Measurements from ENCODE around the gene CAP1. TPM values are rescaled to one million over a fixed set of nuclear protein-coding genes. Genes with fewer than 3 reads are reported as not detected.

CAP1 gene
- polyA plus RNA-seq, 2 donors = 72.0 to 168 TPM

DNA sequence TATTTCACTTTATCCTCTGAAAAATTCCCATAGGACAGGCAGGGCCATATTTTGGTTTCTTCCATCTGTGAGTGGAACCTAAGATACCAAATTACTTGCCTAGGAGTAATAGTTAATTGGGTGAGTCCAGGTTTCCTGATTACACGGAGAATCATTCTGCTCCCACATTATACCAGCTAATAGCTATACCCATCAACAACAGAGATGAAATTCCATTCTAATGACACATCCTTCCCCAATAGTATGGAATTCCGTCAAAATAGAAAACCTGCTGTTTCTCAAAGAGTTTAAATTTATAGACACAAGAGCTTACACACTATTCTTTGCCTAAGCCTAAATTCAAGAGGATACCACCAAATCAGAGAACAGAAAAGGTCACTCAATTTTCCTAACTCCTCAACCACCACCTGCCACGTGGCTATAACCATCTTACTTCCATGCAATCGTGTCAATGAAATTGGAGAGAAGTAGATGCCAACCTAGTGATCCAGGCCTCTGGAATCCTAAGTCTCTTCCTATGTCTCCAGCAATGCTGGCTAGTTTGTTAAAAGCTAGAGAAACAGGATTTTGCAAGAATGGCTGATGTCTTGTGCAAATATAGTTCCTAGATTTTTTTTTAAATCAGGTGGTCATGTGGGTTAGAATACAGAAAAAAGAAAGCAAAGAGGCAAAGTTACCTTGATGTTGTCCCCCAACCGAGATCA, 50.3 kb downstream of the CAP1 start:
- Histone ChIP-seq H3K27me3 (ENCODE audit: control insufficient read depth in 1 of 2, insufficient read depth in 2 of 2, low read length in 2 of 2) (no peaks in the 10 kb centered on the region), H3K4me1 (ENCODE audit: control insufficient read depth in 2 of 2, insufficient read depth in 2 of 2, low read length in 1 of 2) (no peaks in the 10 kb centered on the region), H3K27ac (ENCODE audit: low read depth in 2 of 2, low read length in 1 of 2) (no peak overlapping the region), H3K4me3 (ENCODE audit: low read depth in 1 of 2, low read length in 2 of 2) (no peak overlapping the region), H3K36me3 (ENCODE audit: control insufficient read depth in 2 of 2, insufficient read depth in 2 of 2, low read length in 1 of 2) (peaks cover 7 to 14% of the 10 kb centered on the region in 2 donors), H3K9me3 (ENCODE audit: control insufficient read depth in 2 of 2, insufficient read depth in 1 of 2, low read depth in 1 of 2, low read length in 1 of 2) (no peaks in the 10 kb centered on the region)
- WGBS, 2 donors = 89 to 90% methylated on average over 5 of the region's 5 CpGs

DNA sequence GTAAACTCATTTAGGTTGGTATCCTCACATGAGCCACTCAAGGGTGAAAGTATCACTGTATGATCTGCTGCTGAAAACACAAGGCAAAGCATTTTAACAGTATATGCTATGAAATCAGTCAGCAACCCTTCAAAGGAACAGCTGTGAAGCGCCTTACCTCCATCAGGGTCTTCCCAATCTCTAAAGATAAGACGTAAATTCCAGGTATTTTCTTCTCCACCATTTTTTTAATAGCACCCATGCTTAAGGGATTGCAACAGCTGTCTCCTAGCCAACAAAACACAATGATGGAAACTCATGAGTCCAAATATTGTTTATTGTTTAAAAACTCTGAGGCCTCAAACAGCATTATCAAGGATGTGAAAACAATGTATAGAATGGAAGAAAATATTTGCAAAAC, 51.7 kb downstream of the CAP1 start:
- no peaks in the 10 kb centered on the region for H3K27me3 ChIP-seq (ENCODE audit: control insufficient read depth in 1 of 2, insufficient read depth in 2 of 2, low read length in 2 of 2)
- no peaks in the 10 kb centered on the region for H3K9me3 ChIP-seq (ENCODE audit: control insufficient read depth in 2 of 2, insufficient read depth in 1 of 2, low read depth in 1 of 2, low read length in 1 of 2)
- no peaks in the 10 kb centered on the region for H3K4me1 ChIP-seq (ENCODE audit: control insufficient read depth in 2 of 2, insufficient read depth in 2 of 2, low read length in 1 of 2)
- H3K4me3 ChIP-seq (ENCODE audit: low read depth in 1 of 2, low read length in 2 of 2) = no peak overlapping the region
- WGBS, 2 donors = 94 to 96% methylated on average over 2 of the region's 2 CpGs
- no peak overlapping the region for H3K27ac ChIP-seq (ENCODE audit: low read depth in 2 of 2, low read length in 1 of 2)
- peaks cover 3 to 10% of the 10 kb centered on the region in 2 donors for H3K36me3 ChIP-seq (ENCODE audit: control insufficient read depth in 2 of 2, insufficient read depth in 2 of 2, low read length in 1 of 2)

DNA sequence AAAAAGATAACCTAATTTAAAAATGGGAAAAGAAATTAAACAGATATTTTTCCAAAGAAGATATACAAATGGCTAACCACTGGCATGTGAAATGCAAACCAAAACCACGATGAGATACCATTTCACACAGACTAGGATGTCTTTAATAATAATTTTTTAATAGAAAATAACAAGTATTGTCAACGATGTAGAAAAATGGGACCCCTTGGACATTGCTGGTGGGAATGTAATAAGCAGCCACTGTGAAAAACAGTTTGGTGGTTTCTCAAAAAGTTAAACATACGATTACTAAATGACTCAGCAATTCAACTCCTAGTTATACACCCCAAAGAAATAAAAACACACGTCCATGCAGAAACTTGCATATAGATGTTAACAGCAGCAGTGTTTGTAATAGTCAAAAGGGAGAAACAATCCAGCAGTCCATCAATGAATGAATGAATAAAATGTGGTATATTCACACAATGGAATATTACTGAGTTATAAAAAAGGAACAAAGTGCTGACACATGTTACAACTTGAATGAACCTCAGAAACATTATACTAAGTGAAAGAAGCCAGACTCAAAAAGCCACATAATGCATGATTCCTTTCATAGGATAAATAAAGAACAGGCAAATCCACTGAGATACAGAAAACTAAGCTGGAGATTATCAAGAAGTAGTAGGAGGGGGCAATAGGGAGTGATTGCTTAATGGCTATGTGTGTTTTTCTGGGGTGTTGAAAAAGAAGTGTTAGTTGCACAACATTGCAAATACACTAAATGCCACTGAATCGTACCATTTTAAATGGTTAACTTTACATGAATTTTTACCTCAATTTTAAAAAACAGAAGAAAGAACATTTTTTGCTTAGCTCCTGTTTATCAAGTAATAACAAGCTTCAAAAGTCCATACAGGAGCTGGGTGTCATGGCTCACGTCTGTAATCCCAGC, 52.4 kb downstream of the CAP1 start:
- Histone ChIP-seq H3K27me3 (ENCODE audit: control insufficient read depth in 1 of 2, insufficient read depth in 2 of 2, low read length in 2 of 2) (no peaks in the 10 kb centered on the region), H3K36me3 (ENCODE audit: control insufficient read depth in 2 of 2, insufficient read depth in 2 of 2, low read length in 1 of 2) (peaks cover 3 to 10% of the 10 kb centered on the region in 2 donors), H3K4me3 (ENCODE audit: low read depth in 1 of 2, low read length in 2 of 2) (no peak overlapping the region), H3K27ac (ENCODE audit: low read depth in 2 of 2, low read length in 1 of 2) (no peak overlapping the region), H3K9me3 (ENCODE audit: control insufficient read depth in 2 of 2, insufficient read depth in 1 of 2, low read depth in 1 of 2, low read length in 1 of 2) (no peaks in the 10 kb centered on the region), H3K4me1 (ENCODE audit: control insufficient read depth in 2 of 2, insufficient read depth in 2 of 2, low read length in 1 of 2) (no peaks in the 10 kb centered on the region)
- 71 to 75% methylated on average over 6 of the region's 6 CpGs for WGBS, 2 donors

DNA sequence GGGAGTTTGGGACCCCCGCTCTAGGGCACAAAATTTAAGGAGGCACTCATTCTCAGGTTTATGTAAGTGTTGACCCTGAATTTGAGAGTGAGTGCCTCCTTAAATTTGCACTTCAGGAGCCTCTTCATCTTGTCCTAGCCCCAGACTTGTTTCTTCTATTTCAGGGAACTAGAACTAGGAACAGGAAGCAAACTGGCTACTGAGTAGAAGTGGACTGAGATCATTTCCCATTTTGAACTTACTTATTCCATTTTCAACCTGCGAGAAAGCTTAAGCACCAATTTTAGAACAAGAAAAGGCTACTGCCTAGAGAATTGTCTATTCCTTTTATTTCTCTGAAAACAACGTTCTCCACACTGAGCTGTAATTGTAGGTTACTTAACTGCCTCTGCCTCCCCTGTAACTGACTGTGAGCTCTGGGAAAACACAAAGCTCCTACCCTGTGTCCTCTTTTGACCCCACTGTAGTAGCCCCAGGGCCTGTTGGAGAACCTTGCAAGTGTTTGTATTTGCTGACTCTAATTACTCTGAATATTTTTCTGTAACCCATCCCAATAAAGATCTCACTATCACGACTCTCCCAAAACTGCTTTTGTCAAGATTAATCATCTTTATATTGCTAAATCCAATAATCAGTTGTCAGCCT, 54.1 kb downstream of the CAP1 start:
- Histone ChIP-seq H3K9me3 (ENCODE audit: control insufficient read depth in 2 of 2, insufficient read depth in 1 of 2, low read depth in 1 of 2, low read length in 1 of 2) (no peaks in the 10 kb centered on the region), H3K27me3 (ENCODE audit: control insufficient read depth in 1 of 2, insufficient read depth in 2 of 2, low read length in 2 of 2) (no peaks in the 10 kb centered on the region), H3K4me3 (ENCODE audit: low read depth in 1 of 2, low read length in 2 of 2) (no peak overlapping the region), H3K36me3 (ENCODE audit: control insufficient read depth in 2 of 2, insufficient read depth in 2 of 2, low read length in 1 of 2) (peaks cover 3 to 10% of the 10 kb centered on the region in 2 donors), H3K4me1 (ENCODE audit: control insufficient read depth in 2 of 2, insufficient read depth in 2 of 2, low read length in 1 of 2) (no peaks in the 10 kb centered on the region), H3K27ac (ENCODE audit: low read depth in 2 of 2, low read length in 1 of 2) (no peak overlapping the region)
- 66 to 70% methylated on average over 4 of the region's 4 CpGs for WGBS, 2 donors

DNA sequence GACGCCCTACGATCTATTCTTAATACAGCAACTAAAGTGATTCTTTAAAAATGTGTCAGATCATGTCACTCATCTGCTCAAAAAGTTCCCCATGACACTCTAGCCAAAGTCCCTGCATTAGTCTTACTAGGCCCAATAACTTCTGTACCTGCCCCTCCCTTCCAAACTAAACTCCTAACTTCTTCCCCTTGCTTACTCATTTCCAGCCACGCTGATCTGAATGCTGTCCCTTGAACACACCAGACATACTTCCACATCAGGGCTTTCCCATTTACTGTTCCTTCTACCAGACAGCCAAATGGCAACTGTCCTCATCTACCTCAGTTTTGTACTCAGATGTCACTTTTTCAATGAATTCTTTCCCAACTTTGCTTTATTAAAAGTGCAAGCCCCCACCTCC, 55.3 kb downstream of the CAP1 start:
- Histone ChIP-seq H3K9me3 (ENCODE audit: control insufficient read depth in 2 of 2, insufficient read depth in 1 of 2, low read depth in 1 of 2, low read length in 1 of 2) (no peaks in the 10 kb centered on the region), H3K4me1 (ENCODE audit: control insufficient read depth in 2 of 2, insufficient read depth in 2 of 2, low read length in 1 of 2) (no peaks in the 10 kb centered on the region), H3K27ac (ENCODE audit: low read depth in 2 of 2, low read length in 1 of 2) (no peak overlapping the region), H3K27me3 (ENCODE audit: control insufficient read depth in 1 of 2, insufficient read depth in 2 of 2, low read length in 2 of 2) (no peaks in the 10 kb centered on the region), H3K4me3 (ENCODE audit: low read depth in 1 of 2, low read length in 2 of 2) (no peak overlapping the region), H3K36me3 (ENCODE audit: control insufficient read depth in 2 of 2, insufficient read depth in 2 of 2, low read length in 1 of 2) (peaks cover 3 to 8% of the 10 kb centered on the region in 2 donors)
- 93 to 95% methylated on average over 3 of the region's 3 CpGs for WGBS, 2 donors

DNA sequence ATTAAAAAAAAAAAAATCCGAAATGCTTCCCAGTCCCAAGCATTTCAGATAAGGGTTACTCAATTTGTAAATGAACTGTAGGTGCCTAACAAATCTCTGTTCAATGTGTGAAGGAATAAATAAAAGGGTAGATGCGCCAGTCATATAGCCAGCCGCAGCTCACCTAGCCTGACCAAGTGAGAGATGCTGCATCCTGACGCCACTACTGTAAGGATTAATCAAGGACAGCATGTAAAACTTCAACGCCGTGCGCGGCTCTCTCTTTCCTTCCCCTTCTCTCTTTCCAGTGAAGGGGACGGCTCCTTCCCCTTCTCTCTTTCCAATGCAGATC, 56.1 kb downstream of the CAP1 start:
- H3K9me3 ChIP-seq (ENCODE audit: control insufficient read depth in 2 of 2, insufficient read depth in 1 of 2, low read depth in 1 of 2, low read length in 1 of 2) = no peaks in the 10 kb centered on the region
- 10 to 12% methylated on average over 9 of the region's 9 CpGs for WGBS, 2 donors
- H3K4me3 ChIP-seq (ENCODE audit: low read depth in 1 of 2, low read length in 2 of 2) = peak overlapping the region; percentile 58 to 77
- peaks cover 3 to 5% of the 10 kb centered on the region in 2 donors for H3K36me3 ChIP-seq (ENCODE audit: control insufficient read depth in 2 of 2, insufficient read depth in 2 of 2, low read length in 1 of 2)
- H3K27me3 ChIP-seq (ENCODE audit: control insufficient read depth in 1 of 2, insufficient read depth in 2 of 2, low read length in 2 of 2) = no peaks in the 10 kb centered on the region
- H3K4me1 ChIP-seq (ENCODE audit: control insufficient read depth in 2 of 2, insufficient read depth in 2 of 2, low read length in 1 of 2) = no peaks in the 10 kb centered on the region
- peak overlapping the region; percentile 41 to 72 for H3K27ac ChIP-seq (ENCODE audit: low read depth in 2 of 2, low read length in 1 of 2)

DNA sequence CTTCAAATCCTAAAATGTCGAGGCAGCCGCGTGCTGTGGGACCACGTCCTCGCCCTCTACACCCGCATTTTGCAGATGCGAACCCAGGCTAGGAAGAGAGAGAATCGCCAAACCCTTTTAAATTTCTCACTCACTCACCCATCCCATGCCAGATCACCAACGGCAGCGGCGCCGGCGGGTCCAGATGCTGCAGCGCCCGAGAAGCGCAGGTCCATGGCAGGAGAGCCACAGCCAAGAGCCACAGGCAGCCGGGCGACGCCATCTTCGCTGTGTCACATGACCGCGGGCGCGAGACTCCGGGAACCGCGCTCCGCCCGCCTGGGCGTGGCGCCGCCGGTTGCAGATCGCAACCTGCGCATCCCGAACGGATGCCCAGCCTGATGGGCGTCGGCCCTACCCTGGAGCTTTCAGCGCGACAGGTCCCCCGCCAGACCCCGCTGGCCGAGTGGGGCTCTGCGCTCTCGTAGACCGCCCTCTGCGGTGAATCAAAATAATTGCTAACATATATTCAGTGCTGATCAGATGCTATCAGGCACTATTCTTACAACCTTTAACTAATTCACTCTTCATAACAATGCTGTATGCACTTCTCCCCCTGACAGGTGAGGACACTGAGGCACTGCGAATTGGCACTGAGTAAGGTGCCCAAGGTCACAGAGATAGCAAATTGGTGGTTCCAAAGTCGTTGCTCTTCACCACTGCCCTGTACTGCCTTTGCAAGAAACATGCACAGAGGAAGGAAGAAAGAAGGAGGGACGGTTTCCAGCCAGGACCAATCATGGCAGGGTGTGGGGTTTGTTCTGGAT, 56.7 kb downstream of the CAP1 start, which contains the start of gene PPT1:
TSS of gene PPT1 (minus strand) at position 276 of the 806 bp plus-strand sequence. CDS start at position 262, 14 bp downstream.
- no peaks in the 10 kb centered on the region for H3K9me3 ChIP-seq (ENCODE audit: control insufficient read depth in 2 of 2, insufficient read depth in 1 of 2, low read depth in 1 of 2, low read length in 1 of 2)
- 1% methylated on average over 51 of the region's 51 CpGs for WGBS, 2 donors
- H3K4me1 ChIP-seq (ENCODE audit: control insufficient read depth in 2 of 2, insufficient read depth in 2 of 2, low read length in 1 of 2) = no peaks in the 10 kb centered on the region
- peaks cover 0 to under 1% of the 10 kb centered on the region in 2 donors for H3K36me3 ChIP-seq (ENCODE audit: control insufficient read depth in 2 of 2, insufficient read depth in 2 of 2, low read length in 1 of 2)
- no peaks in the 10 kb centered on the region for H3K27me3 ChIP-seq (ENCODE audit: control insufficient read depth in 1 of 2, insufficient read depth in 2 of 2, low read length in 2 of 2)
- peak within 1 kb of the TSS; percentile 58 to 77 for H3K4me3 ChIP-seq (ENCODE audit: low read depth in 1 of 2, low read length in 2 of 2)
- H3K27ac ChIP-seq (ENCODE audit: low read depth in 2 of 2, low read length in 1 of 2) = peak within 1 kb of the TSS; percentile 41 to 72

DNA sequence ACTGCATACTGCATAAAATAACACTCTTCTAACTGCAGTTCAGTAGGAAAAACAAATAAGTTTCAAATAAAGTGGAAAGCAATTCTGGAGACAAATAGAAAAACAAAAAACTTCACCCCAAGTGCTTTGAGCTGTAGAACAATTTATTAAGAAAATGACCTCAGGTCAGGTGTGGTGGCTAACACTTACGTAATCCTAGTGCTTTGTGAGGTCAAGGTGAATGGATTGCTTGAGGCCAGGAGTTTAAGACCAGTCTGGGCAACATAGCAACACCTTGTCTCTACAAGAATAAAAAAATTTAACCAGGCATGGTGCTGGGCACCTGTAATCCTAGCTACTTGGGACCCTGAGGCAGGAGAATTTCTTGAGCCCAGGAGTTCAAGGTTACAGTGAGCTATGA, 61.5 kb downstream of the CAP1 start:
- H3K27ac ChIP-seq (ENCODE audit: low read depth in 2 of 2, low read length in 1 of 2) = no peak overlapping the region
- H3K4me3 ChIP-seq (ENCODE audit: low read depth in 1 of 2, low read length in 2 of 2) = no peak overlapping the region
- no peaks in the 10 kb centered on the region for H3K9me3 ChIP-seq (ENCODE audit: control insufficient read depth in 2 of 2, insufficient read depth in 1 of 2, low read depth in 1 of 2, low read length in 1 of 2)
- WGBS, 2 donors = 48 to 61% methylated on average over 1 of the region's 1 CpG
- no peaks in the 10 kb centered on the region for H3K36me3 ChIP-seq (ENCODE audit: control insufficient read depth in 2 of 2, insufficient read depth in 2 of 2, low read length in 1 of 2)
- no peaks in the 10 kb centered on the region for H3K4me1 ChIP-seq (ENCODE audit: control insufficient read depth in 2 of 2, insufficient read depth in 2 of 2, low read length in 1 of 2)
- no peaks in the 10 kb centered on the region for H3K27me3 ChIP-seq (ENCODE audit: control insufficient read depth in 1 of 2, insufficient read depth in 2 of 2, low read length in 2 of 2)

DNA sequence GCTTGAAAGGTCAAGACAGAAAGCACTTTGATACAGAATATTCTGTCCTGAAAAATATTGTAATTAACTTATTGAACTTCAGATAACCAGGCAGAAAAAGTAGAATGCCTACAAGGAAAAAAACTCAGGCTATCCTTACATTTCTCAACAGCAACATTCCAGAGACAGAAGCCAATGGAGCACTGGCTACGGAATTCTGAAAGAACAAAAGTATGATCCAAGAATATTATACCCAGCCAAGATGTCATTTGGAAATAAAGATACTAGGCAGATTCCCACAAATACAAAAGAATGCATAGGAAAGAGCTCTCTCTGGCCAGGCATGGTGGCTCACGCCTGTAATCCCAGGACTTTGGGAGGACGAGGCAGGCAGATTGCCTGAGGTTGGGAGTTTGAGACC, 62.4 kb downstream of the CAP1 start:
- Histone ChIP-seq H3K27ac (ENCODE audit: low read depth in 2 of 2, low read length in 1 of 2) (no peak overlapping the region), H3K9me3 (ENCODE audit: control insufficient read depth in 2 of 2, insufficient read depth in 1 of 2, low read depth in 1 of 2, low read length in 1 of 2) (no peaks in the 10 kb centered on the region), H3K4me3 (ENCODE audit: low read depth in 1 of 2, low read length in 2 of 2) (no peak overlapping the region), H3K36me3 (ENCODE audit: control insufficient read depth in 2 of 2, insufficient read depth in 2 of 2, low read length in 1 of 2) (no peaks in the 10 kb centered on the region), H3K4me1 (ENCODE audit: control insufficient read depth in 2 of 2, insufficient read depth in 2 of 2, low read length in 1 of 2) (no peaks in the 10 kb centered on the region), H3K27me3 (ENCODE audit: control insufficient read depth in 1 of 2, insufficient read depth in 2 of 2, low read length in 2 of 2) (no peaks in the 10 kb centered on the region)
- WGBS, 2 donors = 91 to 94% methylated on average over 3 of the region's 3 CpGs

Measured in esophagus (tissue), 2 donors.